GM12878 (cell line): ENCODE data around the gene POLD2.

Experiments used
- SREBF2 ChIP-seq: IDR thresholded peaks from 2 replicates; pipeline ENCODE4 v1.6.1; 2012; ENCODE audit warnings: mild to moderate bottlenecking, low read length
- TF ChIP-seq, protein P1 (sequence below): IDR thresholded peaks from 2 replicates; pipeline ENCODE4 v1.6.1; 2011; ENCODE audit warnings: borderline replicate concordance, low read depth, mild to moderate bottlenecking, moderate library complexity, mixed read lengths, low read length; ENCODE audit not compliant: insufficient read depth; ENCODE audit errors: extremely low read length

DNA sequence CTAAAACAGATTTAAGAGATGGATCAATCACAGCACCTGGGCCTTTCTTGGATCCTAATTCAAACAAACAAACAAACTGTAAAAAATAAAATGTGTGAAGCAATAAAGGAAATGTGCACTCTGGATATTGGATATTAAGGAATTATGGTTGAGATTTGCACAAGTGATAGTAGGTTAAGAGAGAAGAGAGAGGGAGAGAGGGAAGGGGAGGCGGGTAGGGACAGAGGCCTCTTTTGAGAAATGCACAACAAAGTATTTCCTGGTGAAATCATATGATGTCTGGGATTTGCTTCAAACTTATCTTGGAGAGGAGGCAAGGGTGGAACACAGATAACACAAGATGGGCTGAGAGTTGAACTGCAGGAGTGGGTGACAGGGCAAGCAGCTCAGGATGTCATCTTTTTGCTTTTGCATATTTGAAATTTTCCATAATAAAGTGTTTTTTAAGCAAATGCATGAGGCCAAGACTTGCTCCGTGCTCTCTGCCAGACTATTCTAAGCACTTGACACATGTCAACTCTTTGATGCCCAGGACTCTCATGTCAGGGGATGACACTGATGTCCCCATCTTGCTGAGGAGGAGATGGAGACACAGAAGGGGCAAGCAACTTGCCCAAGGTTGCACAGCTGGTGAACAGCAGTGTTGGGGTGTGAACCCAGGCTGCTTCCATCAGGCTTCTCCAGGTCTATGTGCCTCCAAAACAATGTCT lies 28.3 kb downstream of the POLD2 start:
- TF ChIP-seq SREBF2 = no peak
- TF ChIP-seq, protein P1, sequence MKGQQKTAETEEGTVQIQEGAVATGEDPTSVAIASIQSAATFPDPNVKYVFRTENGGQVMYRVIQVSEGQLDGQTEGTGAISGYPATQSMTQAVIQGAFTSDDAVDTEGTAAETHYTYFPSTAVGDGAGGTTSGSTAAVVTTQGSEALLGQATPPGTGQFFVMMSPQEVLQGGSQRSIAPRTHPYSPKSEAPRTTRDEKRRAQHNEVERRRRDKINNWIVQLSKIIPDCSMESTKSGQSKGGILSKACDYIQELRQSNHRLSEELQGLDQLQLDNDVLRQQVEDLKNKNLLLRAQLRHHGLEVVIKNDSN = no peak
